Mucosa of descending colon (tissue), 3 donors: Measurements from ENCODE around the gene HMCN2. TPM values are rescaled to one million over a fixed set of nuclear protein-coding genes. Genes with fewer than 3 reads are reported as not detected.

ENCODE experiments used
- ATAC-seq: fragments of 200-7000 bp; cut with Tn5 transposase; one replicate; pipeline ENCODE4 v1.9.1; 2020; ENCODE audit warnings: mild to moderate bottlenecking, moderate library complexity
- DNase-seq, 3 donors: peaks; one replicate each; pipeline ENCODE4 v3.0.0-alpha.2; 2020
- H3K36me3 ChIP-seq: fragments of 200-600 bp; one replicate; pipeline ENCODE4 v1.8.0; 2021; ENCODE audit warnings: low read depth, mild to moderate bottlenecking
- H3K4me1 ChIP-seq: fragments of 200-600 bp; one replicate; pipeline ENCODE4 v1.8.0; 2021; ENCODE audit warnings: low read depth, mild to moderate bottlenecking
- H3K4me3 ChIP-seq: fragments of 200-600 bp; one replicate; pipeline ENCODE4 v1.8.0; 2021; ENCODE audit warnings: mild to moderate bottlenecking
- H3K9me3 ChIP-seq: fragments of 200-600 bp; one replicate; pipeline ENCODE4 v1.8.0; 2021; ENCODE audit warnings: mild to moderate bottlenecking
- CTCF ChIP-seq: fragments of 200-600 bp; IDR thresholded peaks from one replicate; pipeline ENCODE4 v1.8.0; 2022; ENCODE audit warnings: antibody characterized with exemption, mild to moderate bottlenecking
- intact Hi-C, 2 donors: fragments of 100-400 bp; cut with DNase I in 1 of 2; cut with micrococcal nuclease in 1 of 2; formaldehyde crosslinking; loops; one replicate each; pipeline versions ENCODE4 v1.11.0 to v1.11.1; 2022; cut with DNase I, micrococcal nuclease
- total RNA-seq, 3 donors: library from RNA; stranded (reverse); fragmentation: NEBNext Ultra II Directional in 2 of 3; extraction: Animal tissue kit (Norgen Biotek cat#: 25700) in 2 of 3; gene quantifications; one replicate each; pipeline versions ENCODE4 v1.2.1 to v1.2.4, GENCODE V29; 2021 to 2023
- donor health status: DM: no; HTN: no; CAD: no; lungs with moderate emphysema.
- donor health status: DM: no; HTN: no; CAD: no.
- donor health status: DM: no; HTN: yes; CAD: no.

The HMCN2 gene
- total RNA-seq, 3 donors from 2014 or later: 28.1 to 40.5 (median 33.2) TPM

DNA sequence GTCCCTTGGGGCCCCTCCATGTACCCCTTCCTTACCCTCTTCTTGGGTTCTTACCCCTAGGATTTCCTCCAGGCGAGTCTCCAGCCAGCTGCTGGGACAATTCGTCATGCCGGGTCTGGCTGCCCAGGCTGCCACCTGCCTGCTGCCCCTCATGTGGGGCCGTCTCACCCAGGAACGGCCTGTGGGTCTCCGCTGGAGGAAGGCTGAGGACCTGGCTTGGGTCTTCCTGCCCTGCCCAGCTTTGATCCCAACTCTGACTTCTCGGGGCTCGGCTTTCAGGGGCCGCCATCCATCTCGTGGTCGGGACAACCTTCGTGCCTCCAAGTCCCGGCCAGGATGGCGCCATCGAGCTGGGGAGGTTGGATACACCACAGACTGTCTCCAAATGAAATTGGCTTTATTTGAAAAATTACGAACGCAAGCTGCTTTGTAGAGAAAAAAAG, 38.1 kb downstream of the HMCN2 start:
- ATAC-seq (no peak), DNase-seq (no peak)
- Histone ChIP-seq H3K4me1 (no peaks in the 10 kb centered on the region), H3K36me3 (no peaks in the 10 kb centered on the region), H3K9me3 (no peaks in the 10 kb centered on the region), H3K4me3 (no peak overlapping the region)
- no peak for TF ChIP-seq CTCF
- intact Hi-C loops: no loop called here

GRCh38 chr9:130304116-130304515, 38.6 kb downstream of the HMCN2 start:
- Histone ChIP-seq H3K4me1 (no peaks in the 10 kb centered on the region), H3K36me3 (no peaks in the 10 kb centered on the region), H3K9me3 (no peaks in the 10 kb centered on the region), H3K4me3 (no peak overlapping the region)
- intact Hi-C loops: no loop called here
- TF ChIP-seq CTCF: no peak
- DNase-seq: no peak
- no peak for ATAC-seq

- intact Hi-C loops: no loop called here
- no peaks in the 10 kb centered on the region for H3K9me3 ChIP-seq
- H3K36me3 ChIP-seq: no peaks in the 10 kb centered on the region
- DNase-seq: no peak
- ATAC-seq: no peak
- no peaks in the 10 kb centered on the region for H3K4me1 ChIP-seq
- H3K4me3 ChIP-seq: no peak overlapping the region
- no peak for TF ChIP-seq CTCF
Observed at GRCh38 chr9:130304643-130305042, 39.1 kb downstream of the HMCN2 start.

GRCh38 chr9:130305381-130305780, 39.8 kb downstream of the HMCN2 start:
- Histone ChIP-seq H3K9me3 (no peaks in the 10 kb centered on the region), H3K4me3 (no peak overlapping the region), H3K4me1 (no peaks in the 10 kb centered on the region), H3K36me3 (no peaks in the 10 kb centered on the region)
- DNase-seq: no peak
- TF ChIP-seq CTCF: no peak
- ATAC-seq: no peak
- intact Hi-C loops: no loop called here

- DNase-seq: no peak
- TF ChIP-seq CTCF: no peak
- Histone ChIP-seq H3K4me1 (no peaks in the 10 kb centered on the region), H3K4me3 (no peak overlapping the region), H3K9me3 (no peaks in the 10 kb centered on the region), H3K36me3 (no peaks in the 10 kb centered on the region)
- no peak for ATAC-seq
- intact Hi-C loops: no loop called here
Observed at GRCh38 chr9:130306823-130307666, 41.5 kb downstream of the HMCN2 start.
